ENCODE results near the gene NRG4.
A peak's percentile ranks its signal among the peaks of the same experiment; 100 is the strongest.
"Not testable (repeated sequence)": the region's sequence is repeated elsewhere in the genome, so short reads cannot be mapped to it uniquely, and the experiment has no call there.

NRG4 gene, protein sequence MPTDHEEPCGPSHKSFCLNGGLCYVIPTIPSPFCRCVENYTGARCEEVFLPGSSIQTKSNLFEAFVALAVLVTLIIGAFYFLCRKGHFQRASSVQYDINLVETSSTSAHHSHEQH

DNA sequence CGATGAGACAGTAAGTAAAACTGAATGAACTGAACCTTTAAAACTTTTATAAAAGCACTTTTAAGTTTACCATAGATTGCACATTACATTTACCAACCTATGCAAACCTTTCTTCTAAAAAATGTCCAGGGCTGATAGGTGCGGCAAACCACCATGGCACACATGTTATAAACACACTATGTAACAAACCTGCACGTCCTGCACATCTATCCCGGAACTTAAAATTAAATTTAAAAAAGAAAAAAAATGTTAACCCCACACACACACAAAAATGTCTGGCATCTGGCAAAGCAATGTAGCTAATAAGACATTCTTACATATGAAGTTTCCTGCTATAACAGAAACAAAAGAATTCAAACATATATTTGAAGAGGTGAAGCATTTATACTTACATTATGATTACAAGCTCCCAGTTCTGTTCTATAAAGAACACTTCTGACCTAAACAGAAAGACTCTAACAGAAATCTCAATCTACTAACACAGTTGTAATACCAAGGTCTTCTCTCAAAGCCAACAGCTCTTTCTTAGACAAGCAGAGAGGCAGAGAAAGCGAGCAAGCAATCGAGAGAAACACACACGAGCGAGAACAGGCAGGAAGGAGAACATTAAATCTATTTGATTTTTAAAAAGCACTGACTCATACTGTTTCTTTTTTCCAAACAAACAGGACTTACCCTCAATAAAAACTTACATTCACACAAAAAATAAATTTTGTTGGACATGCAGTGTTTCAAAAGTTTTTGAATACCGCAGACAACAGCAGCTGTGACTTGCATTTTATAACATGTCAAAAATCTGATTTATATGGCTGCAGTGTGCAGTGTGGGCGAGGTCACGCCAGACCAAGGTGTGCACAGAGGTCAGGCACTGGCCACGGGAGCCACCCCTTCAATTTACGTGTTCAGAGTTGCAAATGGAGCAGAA, at the start of gene NRG4:
Gene NRG4, minus strand, starts transcription at position 798 of the 925 bp plus-strand sequence. CDS start 1,194 bp downstream, outside the sequence.
- DNase-seq: no peak

DNA sequence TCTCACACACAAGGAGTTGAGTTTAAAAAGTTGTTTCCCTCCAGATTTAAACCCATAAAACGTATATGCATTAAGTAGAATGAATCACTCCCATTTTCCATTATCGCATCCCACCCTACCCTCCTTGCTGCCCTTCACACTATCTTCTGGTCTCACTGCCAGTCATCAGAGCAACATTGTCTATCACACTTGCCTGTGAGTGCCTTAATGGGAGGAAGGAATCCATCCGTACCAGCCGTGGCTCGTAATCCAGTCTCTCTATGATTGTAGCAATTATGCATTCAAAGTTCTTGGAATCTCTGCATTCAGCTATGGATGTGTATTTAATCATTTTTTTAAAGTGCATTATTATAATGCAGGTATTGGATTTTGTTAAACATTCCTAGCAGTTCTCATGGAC, 49.5 kb upstream of the NRG4 start:
- no peak for DNase-seq

DNA sequence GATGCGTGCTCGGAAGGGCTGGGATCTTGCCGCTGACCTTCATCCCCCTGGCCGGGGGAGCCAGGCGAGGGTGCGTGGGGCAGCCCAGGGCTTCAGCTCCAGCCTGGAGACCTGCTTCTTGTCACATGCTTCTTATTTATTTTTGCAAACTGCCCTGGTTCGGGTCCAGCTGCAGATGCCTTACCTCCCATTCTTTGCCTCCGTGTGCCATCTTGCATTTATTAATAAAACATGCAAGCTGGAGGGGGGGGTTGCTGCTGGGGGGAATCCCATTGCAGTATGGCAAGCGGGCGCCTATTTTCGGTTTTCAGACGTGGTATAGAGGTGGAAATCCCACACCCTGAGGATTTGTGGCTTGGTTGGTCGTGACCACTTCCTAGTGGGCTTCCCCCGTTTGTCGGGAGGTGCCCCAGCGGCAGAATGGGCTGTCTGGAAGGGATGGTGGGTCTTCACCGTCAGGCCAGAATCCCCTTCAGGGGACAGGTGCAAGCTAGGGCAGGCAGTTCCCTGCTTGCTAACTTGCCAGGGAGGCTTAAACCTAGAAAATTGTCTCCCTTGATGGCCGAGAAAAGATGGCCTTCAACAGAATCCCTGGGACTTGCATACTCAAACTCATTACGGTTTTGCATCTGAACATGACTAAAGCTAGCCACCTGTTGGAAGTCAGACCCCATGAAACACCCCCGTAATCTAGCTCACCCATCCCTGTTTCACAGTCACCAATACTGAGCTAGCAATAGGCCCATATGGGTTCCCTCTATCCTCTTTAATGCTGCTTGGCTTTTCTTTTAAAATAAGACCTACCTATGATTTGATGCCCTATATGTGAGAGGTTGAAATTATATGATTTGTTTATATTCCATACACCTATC, 48.1 kb upstream of the NRG4 start:
- peak; percentile 9 to 31 for DNase-seq

DNA sequence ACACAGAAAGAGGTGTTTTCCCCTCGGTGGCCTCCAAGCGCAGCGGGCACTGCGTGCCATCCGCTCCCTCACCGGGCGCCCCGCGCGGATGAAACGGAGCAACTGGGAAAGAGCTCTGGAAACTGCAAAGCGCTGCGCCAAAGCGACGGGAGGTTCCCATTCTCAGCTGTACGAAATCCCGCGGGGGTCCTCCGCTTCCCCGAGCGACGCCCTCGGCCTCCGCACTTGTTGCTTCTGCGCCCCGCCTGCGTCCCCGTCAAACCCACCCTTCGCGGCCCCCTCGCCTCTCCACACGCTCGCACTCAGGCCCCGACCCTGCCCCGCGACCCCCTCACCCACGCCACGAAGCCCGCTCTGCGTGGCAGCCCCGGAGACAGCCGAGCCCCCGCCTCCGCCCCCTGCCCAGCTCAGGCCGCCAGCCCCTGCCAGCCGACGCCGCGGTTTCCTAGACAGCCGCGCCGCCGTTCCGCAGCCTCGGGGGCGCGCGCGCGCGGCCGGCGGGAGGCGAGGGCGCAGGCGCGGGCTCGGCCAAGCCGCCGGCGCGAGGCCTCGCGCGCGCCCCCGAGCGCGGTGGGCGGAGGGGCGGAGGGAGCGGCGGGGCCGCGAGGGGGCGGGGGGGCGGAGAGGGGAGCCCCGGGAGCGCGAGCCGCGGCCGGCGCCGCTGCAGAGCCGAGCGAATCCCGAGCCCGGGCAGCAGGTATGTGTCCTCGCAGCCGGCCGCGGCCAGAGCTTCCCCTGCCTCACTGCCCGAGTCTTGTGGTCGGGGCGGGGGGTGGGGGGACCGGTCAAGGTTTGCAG, 47.3 kb upstream of the NRG4 start, which contains the start of gene TMEM266:
Gene TMEM266, plus strand, starts transcription at position 666 of the 798 bp plus-strand sequence. CDS start 74,279 bp downstream, outside the sequence.
- DNase-seq: peak; percentile 1 to 29

DNA sequence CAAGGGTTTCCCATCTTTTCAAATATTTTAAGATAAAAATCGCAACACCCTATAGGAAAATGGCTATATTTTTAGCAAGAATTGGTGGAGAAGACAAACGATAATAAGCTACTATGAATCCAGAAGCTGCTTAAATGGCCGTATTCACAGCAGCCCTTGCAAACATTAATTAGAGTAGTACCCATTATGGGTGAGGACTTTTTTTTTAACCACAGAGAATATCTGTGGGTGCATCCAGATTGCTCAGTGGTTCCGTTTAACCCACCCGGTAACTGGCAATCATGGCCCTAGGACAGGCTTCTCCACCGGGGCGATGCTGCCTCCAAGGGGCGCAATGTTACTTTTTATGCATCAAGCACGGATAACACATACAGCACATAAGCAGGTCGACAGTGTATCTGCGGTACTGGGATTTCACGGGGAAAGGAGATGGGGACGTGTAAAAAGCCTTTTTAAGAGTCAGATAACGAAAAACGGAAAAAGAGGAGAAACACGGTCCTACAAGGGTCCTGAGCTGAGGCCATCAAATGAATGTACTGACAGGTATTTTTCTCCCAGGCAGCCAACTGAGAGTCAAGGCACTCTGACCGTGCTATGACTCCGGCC, 46.6 kb upstream of the NRG4 start:
- no peak for DNase-seq

DNA sequence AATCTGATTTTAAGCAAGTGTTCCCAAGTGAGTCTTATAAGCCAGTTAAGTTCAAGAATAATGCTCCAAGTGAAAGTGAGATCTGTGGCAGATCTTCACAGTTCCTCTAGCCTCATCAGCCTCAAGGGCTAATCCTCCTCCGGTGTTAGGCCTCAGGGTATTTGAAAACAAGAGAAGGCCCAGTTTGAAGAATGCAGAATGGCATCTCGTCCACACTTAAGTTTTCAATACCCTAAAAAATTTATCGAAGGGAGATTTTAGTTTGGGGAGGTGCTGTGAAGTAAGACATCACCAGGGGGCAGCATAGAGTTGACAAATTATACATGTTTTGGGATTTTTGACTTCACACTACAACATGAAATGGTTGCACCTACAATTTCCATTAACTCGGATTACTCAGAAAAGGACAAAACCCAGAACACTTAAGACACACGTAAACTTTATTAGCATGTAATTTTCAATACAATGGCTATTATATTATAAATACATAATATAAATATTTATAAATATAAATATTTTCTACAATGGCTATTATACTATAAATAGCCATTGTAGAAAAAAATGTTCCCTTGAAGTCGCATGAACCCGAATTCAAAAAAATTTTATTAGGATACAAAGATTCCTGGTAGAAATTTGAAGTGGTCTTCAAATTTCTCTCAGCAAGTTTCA, 45.2 kb upstream of the NRG4 start:
- peak; percentile 9 to 56 for DNase-seq

DNA sequence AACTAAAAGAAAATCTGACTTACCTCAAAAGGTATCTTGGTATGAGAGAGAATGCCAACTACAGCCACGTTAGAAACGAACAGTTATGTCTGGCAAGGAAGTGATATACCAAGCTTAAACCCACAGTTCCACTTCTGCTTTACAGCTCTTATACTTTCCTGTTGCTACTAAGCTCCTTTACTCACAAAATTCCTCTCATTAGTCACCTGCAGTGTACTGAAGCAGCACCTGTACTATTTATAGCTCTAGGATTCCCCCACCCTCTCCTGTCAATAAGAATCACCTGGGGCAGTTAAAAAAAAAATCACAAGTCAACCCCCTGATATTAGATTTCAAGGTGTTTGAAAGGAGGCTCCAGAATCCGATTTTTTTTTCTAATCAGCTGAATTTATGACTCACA, 44.7 kb upstream of the NRG4 start:
- DNase-seq: no peak

DNA sequence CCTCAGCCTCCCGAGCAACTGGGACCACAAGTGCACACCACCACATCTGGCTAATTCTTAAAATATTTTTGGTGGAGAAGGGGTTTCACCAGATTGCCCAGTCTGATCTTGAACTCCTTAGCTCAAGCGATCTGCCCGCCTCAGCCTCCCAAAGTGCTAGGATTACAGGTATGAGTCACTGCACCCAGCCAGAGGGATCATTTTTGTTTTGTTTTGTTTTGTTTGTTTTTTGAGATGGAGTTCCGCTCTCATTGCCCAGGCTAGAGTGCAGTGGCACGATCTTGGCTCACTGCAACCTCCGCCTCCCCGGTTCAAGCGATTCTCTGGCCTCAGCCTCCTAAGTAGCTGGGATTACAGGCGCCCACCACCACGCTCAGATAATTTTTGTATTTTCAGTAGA, 42.0 kb upstream of the NRG4 start:
- not testable (repeated sequence) for DNase-seq

DNA sequence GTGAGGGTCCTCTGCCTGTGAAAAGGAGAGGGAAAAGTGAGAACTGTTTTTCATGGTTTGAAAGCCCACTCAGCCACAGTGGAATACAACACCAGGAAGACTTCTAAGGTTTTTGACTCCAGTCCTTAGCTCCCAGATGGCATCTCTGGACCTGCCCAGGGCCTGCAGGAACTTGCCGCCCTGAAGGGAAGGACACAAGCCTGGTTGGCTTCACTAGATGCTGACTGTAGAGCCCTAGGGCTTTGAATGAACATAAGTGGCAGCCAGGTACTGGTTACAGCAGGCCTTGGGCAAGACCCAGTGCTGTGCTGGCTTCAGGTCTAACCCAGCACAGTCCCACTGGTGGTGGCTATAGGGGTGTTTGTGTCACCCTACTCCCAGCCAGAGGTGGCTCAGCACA, 26.3 kb upstream of the NRG4 start:
- DNase-seq: no peak

DNA sequence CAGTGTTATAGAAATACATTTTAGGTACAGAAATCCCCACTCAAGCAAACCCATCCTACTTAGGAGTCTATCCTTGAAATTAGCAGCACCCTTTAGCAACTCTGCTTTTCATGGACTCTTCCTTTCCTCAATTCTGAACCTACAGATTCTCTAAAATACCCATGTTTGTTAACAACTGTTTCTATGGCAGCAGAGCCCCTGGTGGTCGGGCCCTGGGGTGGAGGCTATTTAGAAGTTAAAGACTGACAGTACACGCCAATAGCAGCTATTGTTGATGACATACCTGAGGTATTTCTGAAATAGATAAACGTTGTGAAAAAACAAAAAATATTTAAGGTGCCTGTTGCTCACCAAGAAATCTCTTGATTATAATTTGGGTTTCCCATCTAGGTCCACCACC, 23.4 kb upstream of the NRG4 start:
- no peak for DNase-seq

DNA sequence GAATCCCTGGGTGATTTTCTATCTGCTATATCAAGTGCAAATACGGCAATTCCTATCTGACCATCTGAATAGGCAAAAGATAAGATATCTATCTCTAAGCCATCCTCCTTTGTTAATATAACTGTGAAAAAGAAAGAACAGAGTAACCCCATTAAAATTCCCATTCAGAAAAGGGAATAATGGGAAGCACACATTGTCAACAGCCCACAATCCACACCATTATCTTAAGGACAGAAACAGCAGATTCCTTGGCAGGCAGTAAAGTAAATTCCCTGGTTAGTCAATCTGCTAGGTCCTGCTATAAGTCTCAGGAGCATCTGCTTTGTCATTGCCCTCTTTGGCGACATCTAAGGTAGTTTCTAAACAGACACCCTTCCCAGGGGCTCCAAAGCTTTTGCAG, 21.9 kb upstream of the NRG4 start:
- no peak for DNase-seq

DNA sequence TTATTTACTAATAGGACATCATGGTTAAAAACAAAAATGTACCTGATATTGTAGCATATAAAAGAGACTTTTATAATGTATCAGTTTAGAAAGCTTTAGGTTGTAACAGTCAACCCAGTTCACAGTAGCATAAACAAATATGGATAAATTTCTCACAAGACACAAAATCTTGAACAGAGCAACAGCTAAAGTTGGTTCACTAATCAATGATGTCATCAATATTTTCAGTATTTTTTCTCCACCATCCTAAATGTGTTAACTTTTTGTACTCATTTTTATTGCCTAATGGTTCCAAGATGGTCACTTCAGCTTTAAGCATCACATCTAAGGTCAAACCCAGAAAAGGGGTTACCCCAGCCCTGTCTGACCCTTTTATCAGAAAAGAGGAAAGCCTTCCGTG, 21.2 kb upstream of the NRG4 start:
- DNase-seq: no peak

DNA sequence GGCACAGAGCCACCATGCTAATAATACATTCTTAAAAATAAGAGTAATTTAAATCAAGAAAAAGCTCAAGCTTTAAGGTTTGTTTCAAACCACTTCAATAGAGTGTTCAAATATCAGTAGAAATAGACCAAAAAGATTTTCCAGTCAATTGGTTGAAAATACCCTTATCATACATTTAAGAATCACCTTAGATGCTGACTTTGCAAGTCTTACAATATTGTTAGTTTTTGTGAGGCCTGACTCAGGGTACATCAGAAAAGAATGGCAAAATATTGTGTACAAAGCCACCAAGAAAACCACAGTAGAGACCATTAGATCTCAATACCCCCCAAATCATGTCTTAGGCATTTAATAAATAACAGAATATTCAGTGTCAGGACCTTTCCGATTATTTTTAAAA, 19.8 kb upstream of the NRG4 start:
- no peak for DNase-seq

DNA sequence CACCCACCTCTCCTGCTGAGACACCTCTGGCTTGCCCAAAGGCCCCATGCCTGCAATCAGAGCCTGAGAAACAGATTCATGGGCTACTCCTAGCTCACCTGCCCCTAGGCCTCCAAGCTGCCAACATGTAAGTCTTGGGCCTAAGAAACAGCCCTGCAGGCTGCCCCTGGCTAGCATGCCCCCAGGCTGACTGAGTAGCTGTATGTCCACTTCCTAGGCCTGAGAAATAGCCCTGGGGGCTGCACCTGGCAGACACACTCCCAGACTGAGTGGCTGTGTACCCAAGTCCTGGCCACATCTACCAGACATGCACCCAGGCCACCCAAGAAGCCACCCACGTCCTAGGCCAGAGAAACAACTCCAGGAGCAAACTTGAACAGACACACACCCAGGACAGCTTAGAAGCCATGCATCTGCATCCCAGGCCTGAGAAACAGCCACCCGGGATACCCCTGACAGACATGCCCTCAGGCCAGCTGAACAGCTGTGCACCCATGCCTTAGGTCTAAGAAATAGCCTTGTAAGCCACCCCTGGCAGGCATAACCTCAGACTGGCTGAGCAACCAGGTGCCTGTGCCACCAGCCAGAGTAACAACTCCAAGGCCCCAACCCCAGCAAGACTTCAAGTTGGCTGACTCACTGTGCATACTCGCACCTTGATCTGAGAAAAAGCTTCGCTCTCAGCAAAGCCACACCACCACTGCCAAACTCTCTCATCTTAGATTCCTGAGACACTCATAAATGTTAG, 12.0 kb upstream of the NRG4 start:
- DNase-seq: no peak

DNA sequence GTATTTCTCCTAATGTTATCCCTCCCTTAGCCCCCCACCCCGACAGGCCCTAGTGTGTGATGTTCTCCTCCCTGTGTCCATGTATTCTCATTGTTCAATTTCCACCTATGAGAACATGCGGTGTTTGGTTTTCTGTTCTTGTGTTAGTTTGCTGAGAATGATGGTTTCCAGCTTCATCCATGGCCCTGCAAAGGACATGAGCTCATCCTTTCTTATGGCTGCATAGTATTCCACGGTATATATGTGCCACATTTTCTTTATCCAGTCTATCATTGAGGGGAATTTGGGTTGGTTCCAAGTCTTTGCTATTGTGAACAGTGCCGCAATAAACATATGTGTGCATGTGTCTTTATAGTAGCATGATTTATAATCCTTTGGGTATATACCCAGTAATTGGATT, 1.2 kb upstream of the NRG4 start:
- DNase-seq: not testable (repeated sequence)

DNA sequence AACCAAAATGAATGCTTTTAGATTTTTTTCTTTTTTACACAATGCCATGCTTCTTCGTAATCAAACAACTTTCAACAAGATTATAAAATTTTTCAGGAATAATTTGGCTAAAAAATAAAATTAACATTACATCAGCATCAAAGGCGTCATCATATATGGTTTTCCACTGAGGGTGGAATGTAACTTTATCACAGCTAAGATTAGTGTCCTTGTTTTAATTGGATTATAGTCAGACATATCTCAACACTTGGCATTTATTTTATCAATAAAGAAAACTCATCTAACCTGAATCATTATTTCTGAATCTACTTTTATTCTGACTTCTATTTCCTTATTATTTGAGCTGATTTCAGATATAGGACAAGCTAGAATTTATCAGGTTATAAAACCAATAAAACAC, 1.6 kb downstream of the NRG4 start:
- DNase-seq: no peak

DNA sequence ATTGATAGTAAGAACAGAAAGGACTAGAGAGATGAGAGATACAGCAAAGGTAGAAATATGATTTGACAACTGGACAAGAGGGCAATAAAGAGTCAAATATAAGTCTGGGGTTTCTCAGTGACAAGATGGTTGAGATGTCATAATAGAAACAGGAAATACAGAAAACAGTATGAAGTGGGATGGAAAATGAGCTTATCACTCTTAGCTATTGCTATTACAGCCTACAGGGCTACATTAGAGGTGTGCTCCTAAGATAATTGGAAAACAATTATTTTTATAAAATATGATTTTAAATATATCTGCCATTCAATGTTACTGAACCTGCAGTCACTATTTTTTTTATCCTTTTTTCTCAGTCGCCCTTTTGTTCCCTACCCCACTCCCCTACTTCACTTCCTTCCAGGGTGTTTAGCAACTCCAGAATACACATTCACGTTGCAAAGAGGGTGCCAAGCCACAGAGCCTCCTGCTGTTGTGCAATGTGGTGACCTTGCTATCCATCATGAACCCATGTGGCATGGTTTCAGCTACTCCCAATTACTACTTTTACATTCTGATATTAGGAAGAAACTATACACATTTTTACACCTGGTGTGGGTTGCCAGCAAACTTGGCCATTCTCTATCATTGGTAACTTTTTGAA, 6.0 kb downstream of the NRG4 start:
- DNase-seq: peak in 1 of 2 donors; percentile 17

DNA sequence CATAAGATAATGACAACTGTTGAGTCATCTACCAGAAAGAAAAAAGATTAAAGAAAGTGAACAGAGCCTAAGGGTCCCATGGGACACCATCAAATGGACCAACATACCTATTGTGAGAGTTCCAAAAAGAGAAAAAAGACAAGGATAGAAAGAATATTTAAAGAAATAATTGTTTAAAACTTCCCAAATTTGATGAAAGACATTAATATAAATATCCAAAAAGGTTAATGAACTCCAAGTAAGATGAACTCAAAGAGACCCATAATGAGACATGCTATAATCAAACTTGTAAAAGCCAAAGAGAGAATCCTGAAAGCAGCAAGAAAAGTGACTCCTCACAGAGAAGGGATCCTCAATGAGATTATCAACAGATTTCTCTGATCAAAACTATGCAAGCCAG, 8.9 kb downstream of the NRG4 start:
- no peak for DNase-seq

DNA sequence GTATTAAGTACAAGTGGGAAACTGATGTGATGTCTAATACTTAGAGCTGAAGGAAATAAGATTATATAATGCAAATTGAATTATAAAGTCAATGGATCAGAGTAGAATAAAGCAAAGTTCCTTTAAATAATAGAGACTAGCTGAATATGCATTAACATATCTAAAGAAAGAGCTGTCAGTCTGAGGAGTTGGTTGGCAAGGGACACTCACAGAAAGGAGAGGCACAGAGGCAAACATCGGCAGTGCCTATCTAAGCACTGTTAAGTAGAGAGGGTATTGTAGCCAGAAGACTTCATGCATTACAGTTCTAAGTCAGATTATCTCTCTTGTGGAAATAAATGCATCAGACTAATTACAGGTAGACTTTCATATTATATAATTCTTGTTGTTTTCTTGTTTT, 16.6 kb downstream of the NRG4 start:
- DNase-seq: no peak

DNA sequence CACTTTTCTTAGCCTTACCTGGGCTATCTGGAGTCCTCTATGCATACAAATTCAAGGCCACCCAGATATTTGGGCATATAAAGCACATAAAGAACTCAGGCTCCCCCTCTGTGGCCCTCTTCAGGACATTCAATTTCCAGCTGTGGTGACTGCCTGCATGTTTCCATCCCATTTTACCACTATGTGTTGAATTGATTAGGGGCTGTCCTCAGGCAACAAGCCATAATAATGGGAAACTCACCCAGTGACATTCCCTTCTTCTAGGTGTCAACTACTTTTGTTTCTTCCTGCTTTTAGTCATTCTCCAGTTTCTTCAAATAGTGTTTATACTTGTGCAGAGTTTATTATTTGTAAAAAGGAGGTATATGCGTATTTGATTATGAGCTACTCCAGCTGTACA, 18.0 kb downstream of the NRG4 start:
- DNase-seq: no peak
